Gastrocnemius medialis (tissue), 4 donors: ENCODE data around the gene GNG14. TPM values are rescaled to one million over a fixed set of nuclear protein-coding genes. Genes with fewer than 3 reads are reported as not detected.

Experiments
- ATAC-seq, 2 donors: fragments of 150-250 bp; one replicate each; pipeline ENCODE4 v1.9.1; 2016
- DNase-seq, 2 donors: peaks; one replicate each; pipeline ENCODE4 v3.0.0-alpha.2; 2019
- H3K27ac ChIP-seq, 4 donors: fragments of 200-600 bp; sonication (generic); 1 replicate in 1 of 4; 2 replicates in 3 of 4; pipeline ENCODE4 v1.5.1; 2016 to 2018; ENCODE audit warnings: mild to moderate bottlenecking in 2 of 4, moderate library complexity in 1 of 4
- H3K27me3 ChIP-seq, 3 donors: fragments of 200-600 bp; sonication (generic) in 2 of 3; 1 replicate in 1 of 3; 2 replicates in 2 of 3; pipeline versions ENCODE4 v1.5.1 to v1.6.0; 2016 to 2019; ENCODE audit warnings: mild to moderate bottlenecking in 1 of 3, moderate library complexity in 1 of 3
- H3K36me3 ChIP-seq, 2 donors: fragments of 200-600 bp; sonication (generic) in 1 of 2; one replicate each; pipeline ENCODE4 v1.5.1; 2017 to 2018
- H3K4me1 ChIP-seq, 2 donors: fragments of 200-600 bp; sonication (generic) in 1 of 2; one replicate each; pipeline ENCODE4 v1.5.1; 2016 to 2017; ENCODE audit warnings: mild to moderate bottlenecking in 2 of 2
- H3K4me3 ChIP-seq, 4 donors: fragments of 200-600 bp; sonication (generic) in 3 of 4; 1 replicate in 1 of 4; 2 replicates in 3 of 4; pipeline ENCODE4 v1.5.1; 2016 to 2019; ENCODE audit warnings: mild to moderate bottlenecking in 2 of 4
- H3K9me3 ChIP-seq, 3 donors: fragments of 200-600 bp; sonication (generic) in 2 of 3; 1 replicate in 1 of 3; 2 replicates in 2 of 3; pipeline ENCODE4 v1.5.1; 2016 to 2019
- CTCF ChIP-seq, 5 experiments: fragments of 450-650 bp in 3 of 5; fragments of 200-600 bp in 2 of 5; sonication (generic) in 2 of 5; IDR thresholded peaks in 4 of 5; conservative IDR thresholded peaks in 1 of 5; 1 replicate in 4 of 5; 2 replicates in 1 of 5; pipeline ENCODE4 v1.5.1; 2016 to 2019; ENCODE audit warnings: antibody characterized with exemption in 5 of 5, mild to moderate bottlenecking in 3 of 5, moderate library complexity in 3 of 5
- POLR2A ChIP-seq, 2 donors: fragments of 450-650 bp; IDR thresholded peaks; one replicate each; pipeline ENCODE4 v1.6.1; 2017; ENCODE audit warnings: antibody characterized with exemption in 2 of 2, mild to moderate bottlenecking in 2 of 2, moderate library complexity in 2 of 2
- in situ Hi-C, 4 donors: fragments of 200-750 bp; cut with MboI; loops; one replicate each; pipeline versions ENCODE4 v1.15.0 to v1.8.0; 2017; ENCODE audit warnings: low sequenced_read_pairs in 4 of 4
- intact Hi-C: fragments of 100-400 bp; cut with DNase I; formaldehyde crosslinking; loops from one replicate; pipeline ENCODE4 v1.15.1; 2023; ENCODE audit warnings: low total_unique reads
- total RNA-seq, 4 donors: library from RNA; depleted of rRNA; stranded (reverse); fragments of >200 nt; gene quantifications; one replicate each; pipeline versions ENCODE4 v1.1.0 to v1.2.3, GENCODE V29; 2016

The GNG14 gene
- total RNA-seq, 4 donors from 2014 or later: not detected

DNA sequence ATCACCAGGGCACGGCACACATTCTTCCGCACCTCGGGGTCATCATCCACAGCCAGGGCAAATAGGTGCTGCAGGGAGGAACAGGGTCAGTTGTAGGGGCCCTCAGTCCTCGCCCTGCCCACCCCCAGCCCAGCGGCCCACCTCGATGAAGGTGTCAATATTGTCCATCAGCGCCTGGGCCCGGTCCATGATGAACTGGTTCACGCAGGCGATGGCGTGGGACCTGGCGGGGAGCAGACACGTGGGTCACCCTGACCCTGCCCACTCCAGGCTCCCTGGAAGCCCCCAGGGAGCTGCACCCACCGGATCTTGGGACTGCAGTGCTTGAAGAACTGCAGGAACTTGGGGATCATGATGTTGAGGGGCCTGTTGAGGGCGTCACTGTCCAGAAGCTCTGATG lies 27.3 kb downstream of the GNG14 start:
- TF ChIP-seq CTCF (IDR thresholded peaks at IDR 0.05 in 4 of 5, conservative IDR thresholded peaks at IDR 0.05 in 1 of 5) (no peak), POLR2A (IDR thresholded peaks at IDR 0.05) (no peak)
- H3K4me3 ChIP-seq: no peak overlapping the region
- DNase-seq: no peak
- H3K36me3 ChIP-seq: peaks cover 0 to 81% of the 10 kb centered on the region in 2 donors
- H3K9me3 ChIP-seq: no peaks in the 10 kb centered on the region
- H3K27ac ChIP-seq: no peak overlapping the region
- H3K4me1 ChIP-seq: peaks cover 2 to 6% of the 10 kb centered on the region in 2 donors
- in situ Hi-C loops (no loop called here), intact Hi-C loops (no loop called here)
- ATAC-seq: no peak
- no peaks in the 10 kb centered on the region for H3K27me3 ChIP-seq

DNA sequence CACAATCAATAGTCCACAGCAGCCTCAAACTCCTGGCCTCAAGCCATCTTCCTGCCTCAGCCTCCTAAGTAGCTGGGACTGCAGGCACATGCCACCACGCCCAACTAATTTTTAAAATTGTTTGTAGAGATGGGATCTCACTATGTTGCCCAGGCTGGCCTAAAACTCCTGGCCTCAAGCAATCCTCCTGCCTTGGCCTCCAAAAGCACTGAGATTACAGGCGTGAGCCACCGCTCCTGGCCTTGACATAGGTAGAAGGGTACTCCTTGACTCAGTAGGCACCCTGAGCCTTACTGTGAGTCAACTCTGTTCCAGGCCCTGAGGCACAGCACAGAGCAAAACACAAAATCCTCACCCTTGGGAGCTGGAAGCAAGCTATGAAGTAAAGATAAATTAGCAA lies 28.1 kb downstream of the GNG14 start:
- ATAC-seq: no peak
- in situ Hi-C loops (no loop called here), intact Hi-C loops (no loop called here)
- Histone ChIP-seq H3K4me3 (no peak overlapping the region), H3K27ac (no peak overlapping the region), H3K27me3 (no peaks in the 10 kb centered on the region), H3K4me1 (peaks cover 10 to 14% of the 10 kb centered on the region in 2 donors), H3K9me3 (no peaks in the 10 kb centered on the region), H3K36me3 (peaks cover 0 to 73% of the 10 kb centered on the region in 2 donors)
- no peak for DNase-seq
- no peak for TF ChIP-seq CTCF (IDR thresholded peaks at IDR 0.05 in 4 of 5, conservative IDR thresholded peaks at IDR 0.05 in 1 of 5)
- TF ChIP-seq POLR2A (IDR thresholded peaks at IDR 0.05): no peak

- peak overlapping the region; percentile 70 to 80 (median 72) for H3K4me3 ChIP-seq
- no peak for ATAC-seq
- no peaks in the 10 kb centered on the region for H3K27me3 ChIP-seq
- peak overlapping the region; percentile 87 to 99 (median 94) for H3K27ac ChIP-seq
- in situ Hi-C loops (no loop called here), intact Hi-C loops (loop anchor here (5.0 kb wide), 3 partner anchors 38 to 212 kb away; partner anchors contain the start of genes DHPS, FARSA and JUNB)
- H3K36me3 ChIP-seq: peaks cover 0 to 32% of the 10 kb centered on the region in 2 donors
- DNase-seq: no peak
- H3K4me1 ChIP-seq: peaks cover 26 to 29% of the 10 kb centered on the region in 2 donors
- TF ChIP-seq CTCF (IDR thresholded peaks at IDR 0.05 in 4 of 5, conservative IDR thresholded peaks at IDR 0.05 in 1 of 5) (no peak), POLR2A (IDR thresholded peaks at IDR 0.05) (no peak)
- no peaks in the 10 kb centered on the region for H3K9me3 ChIP-seq
These were observed 32.5 kb downstream of the GNG14 start for GRCh38 chr19:12720296-12720695.

- H3K27me3 ChIP-seq: no peaks in the 10 kb centered on the region
- H3K27ac ChIP-seq: peak overlapping the region; percentile 87 to 99 (median 94)
- intact Hi-C loops (loop anchor here (5.0 kb wide), 3 partner anchors 39 to 211 kb away; partner anchors contain the start of genes DHPS, FARSA and JUNB), in situ Hi-C loops (no loop called here)
- peak overlapping the region; percentile 70 to 80 (median 72) for H3K4me3 ChIP-seq
- H3K9me3 ChIP-seq: no peaks in the 10 kb centered on the region
- H3K36me3 ChIP-seq: peaks cover 0 to 26% of the 10 kb centered on the region in 2 donors
- DNase-seq (no peak), ATAC-seq (peak in 1 of 2 donors; percentile 3)
- peaks cover 26 to 29% of the 10 kb centered on the region in 2 donors for H3K4me1 ChIP-seq
- TF ChIP-seq POLR2A (IDR thresholded peaks at IDR 0.05) (peak in 1 of 2 donors; percentile 28), CTCF (IDR thresholded peaks at IDR 0.05 in 4 of 5, conservative IDR thresholded peaks at IDR 0.05 in 1 of 5) (no peak)
These were observed 33.3 kb downstream of the GNG14 start for GRCh38 chr19:12720851-12721655.
